GM12873 (cell line): Measurements from ENCODE around the gene PLEKHM2.

Source experiments
- TF ChIP-seq, protein P1 (sequence below): IDR thresholded peaks from 2 replicates; pipeline ENCODE4 v1.5.1; 2012; ENCODE audit warnings: low read depth, mild to moderate bottlenecking, moderate library complexity, low read length, control low read depth; ENCODE audit not compliant: insufficient read depth; ENCODE audit errors: missing control alignments

PLEKHM2 gene

DNA sequence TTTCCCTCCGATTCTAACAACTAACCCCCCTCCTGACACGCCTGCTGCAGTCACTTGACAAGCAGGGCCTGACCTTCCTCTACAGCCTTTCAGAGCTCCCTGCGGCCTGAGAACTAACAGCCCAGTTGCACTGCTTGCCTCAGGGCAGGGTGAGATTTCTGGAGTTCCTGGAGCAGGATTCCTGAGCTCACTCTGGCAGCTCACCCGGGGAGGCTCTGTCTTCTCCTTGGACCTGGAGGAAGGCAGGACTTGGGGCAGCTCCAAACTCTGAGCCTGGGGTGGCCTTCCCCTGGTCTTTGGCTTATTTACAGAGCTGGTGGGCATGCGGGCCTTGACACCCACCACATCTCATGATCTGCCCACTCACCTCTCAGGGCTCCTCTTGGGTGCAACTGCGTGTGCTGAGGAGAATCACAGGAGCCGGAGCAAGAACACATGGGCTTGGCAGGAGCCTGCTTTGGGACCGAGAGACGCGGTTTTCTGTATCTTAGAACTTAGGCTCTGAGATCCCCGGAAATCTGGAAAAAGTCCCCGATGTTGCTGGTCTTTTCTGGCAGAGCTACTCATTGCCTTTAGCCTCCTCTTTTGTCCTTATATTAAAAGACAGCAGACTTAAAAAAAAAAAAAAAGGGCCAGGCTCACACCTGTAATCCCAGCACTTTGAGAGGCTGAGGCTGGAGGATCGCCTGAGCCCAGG, 38.9 kb downstream of the PLEKHM2 start:
- TF ChIP-seq, protein P1, sequence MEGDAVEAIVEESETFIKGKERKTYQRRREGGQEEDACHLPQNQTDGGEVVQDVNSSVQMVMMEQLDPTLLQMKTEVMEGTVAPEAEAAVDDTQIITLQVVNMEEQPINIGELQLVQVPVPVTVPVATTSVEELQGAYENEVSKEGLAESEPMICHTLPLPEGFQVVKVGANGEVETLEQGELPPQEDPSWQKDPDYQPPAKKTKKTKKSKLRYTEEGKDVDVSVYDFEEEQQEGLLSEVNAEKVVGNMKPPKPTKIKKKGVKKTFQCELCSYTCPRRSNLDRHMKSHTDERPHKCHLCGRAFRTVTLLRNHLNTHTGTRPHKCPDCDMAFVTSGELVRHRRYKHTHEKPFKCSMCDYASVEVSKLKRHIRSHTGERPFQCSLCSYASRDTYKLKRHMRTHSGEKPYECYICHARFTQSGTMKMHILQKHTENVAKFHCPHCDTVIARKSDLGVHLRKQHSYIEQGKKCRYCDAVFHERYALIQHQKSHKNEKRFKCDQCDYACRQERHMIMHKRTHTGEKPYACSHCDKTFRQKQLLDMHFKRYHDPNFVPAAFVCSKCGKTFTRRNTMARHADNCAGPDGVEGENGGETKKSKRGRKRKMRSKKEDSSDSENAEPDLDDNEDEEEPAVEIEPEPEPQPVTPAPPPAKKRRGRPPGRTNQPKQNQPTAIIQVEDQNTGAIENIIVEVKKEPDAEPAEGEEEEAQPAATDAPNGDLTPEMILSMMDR: no peak

DNA sequence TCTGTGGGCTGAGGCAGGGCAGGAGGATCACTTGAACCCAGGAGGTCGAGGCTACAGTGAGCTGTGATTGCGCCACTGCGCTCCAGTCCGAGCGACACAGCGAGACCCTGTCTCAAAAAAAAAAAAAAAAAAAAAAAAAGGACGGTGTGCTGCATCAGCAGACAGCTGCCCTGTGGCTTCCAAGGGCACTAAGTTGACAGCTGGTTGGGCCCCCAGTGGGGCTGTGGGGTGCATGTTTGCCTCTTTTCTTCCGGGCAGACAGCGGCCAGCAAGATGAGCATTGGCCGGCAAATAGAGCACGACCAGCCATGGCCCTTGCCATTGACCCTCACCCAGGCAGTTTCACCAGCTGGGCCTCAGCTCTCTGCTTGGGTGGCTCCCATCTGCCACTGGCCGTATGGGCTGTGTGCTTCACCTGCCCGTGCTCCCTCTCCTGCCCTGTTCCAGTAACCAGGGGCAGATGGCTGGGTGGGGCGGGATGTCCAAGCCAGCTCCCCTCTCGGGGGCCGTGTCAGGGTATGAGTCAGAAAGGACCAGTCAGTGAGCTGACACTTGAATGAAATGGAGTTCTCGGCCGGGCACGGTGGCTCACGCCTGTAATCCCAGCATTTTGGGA, 39.6 kb downstream of the PLEKHM2 start:
- TF ChIP-seq, protein P1: no peak

DNA sequence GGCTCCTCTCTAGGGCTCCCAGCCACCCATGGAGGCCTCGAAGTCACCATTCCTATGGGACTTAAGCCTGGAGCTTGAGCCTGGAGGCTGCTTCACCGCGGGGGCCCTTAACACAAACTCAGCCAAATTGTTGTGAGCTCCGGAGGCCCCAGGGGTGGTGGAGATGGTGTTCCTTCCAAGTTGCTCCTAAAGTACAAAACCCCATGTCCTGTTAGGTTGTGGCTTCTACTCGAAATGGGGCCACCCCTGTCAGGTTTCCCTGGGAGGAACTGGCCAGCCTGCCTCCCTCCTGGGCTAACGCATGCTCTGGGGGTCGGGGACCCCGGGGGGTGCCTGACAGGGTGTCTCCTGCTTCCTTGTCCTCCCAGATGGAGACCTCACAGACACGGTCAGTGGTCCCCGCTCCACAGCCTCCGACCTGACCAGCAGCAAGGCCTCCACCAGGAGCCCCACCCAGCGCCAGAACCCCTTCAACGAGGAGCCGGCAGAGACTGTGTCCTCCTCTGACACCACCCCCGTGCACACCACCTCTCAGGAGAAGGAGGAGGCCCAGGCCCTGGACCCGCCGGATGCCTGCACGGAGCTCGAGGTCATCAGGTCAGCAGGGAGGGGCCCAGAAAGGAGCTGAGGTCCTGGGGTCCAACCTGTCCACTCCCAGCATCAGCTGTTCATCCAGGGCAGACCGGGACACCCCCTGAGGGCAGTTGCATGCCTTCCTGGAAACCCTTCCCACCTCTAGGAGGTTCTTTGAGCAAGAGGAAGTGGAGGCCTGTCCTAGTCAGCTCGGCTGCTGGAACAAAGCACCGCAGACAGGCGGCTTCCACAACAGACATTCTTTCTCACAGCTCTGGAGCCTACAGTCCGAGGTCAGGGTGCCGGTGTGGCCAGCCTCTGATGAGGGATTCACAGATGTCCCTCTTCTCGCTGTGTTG, 41.1 kb downstream of the PLEKHM2 start:
- TF ChIP-seq, protein P1: no peak

DNA sequence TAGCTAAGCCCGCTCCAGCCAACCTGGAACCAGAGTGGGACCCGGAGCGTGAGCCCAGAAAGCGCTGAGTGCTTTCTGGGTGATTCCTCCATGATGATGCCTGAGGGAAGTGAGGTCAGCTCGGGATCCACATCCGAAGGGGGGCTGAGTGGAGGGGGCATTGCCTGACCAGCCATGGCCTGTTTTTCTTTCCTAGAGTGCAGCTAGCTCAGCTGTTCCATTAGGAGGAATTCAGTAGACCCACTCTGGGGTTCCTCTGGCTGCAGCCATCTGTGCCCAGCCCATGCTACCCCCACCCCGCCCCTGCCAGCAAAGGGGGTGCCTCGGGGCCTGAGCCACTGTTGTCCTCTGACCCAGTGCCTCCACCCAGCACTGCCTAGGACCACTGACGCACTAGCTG, 42.4 kb downstream of the PLEKHM2 start:
- TF ChIP-seq, protein P1: no peak

DNA sequence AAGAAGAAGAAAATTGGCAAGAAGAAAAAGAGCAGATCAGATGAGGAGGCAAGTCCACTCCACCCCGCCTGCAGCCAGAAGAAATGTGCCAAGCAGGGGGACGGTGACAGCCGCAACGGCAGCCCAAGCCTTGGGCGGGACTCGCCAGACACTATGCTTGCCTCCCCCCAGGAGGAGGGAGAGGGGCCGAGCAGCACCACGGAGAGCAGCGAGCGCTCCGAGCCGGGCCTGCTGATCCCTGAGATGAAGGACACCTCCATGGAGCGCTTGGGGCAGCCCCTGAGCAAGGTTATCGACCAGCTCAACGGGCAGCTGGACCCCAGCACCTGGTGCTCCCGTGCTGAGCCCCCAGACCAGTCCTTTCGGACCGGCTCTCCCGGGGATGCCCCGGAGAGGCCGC, 42.9 kb downstream of the PLEKHM2 start:
- TF ChIP-seq, protein P1: no peak

DNA sequence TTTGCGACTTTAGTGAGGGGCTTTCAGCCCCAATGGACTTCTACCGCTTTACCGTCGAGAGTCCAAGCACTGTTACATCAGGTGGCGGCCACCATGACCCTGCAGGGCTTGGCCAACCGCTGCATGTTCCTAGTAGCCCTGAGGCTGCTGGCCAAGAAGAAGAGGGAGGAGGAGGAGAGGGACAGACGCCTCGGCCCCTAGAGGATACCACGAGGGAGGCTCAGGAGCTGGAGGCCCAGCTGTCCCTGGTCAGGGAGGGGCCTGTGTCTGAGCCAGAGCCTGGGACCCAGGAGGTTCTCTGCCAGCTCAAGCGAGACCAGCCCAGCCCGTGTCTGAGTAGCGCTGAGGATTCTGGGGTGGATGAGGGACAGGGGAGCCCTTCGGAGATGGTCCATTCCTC, 43.3 kb downstream of the PLEKHM2 start:
- TF ChIP-seq, protein P1: no peak
